HS-27A (cell line): ENCODE results near the gene KCNAB1.
"Not testable (repeated sequence)": the region's sequence is repeated elsewhere in the genome, so short reads cannot be mapped to it uniquely, and the experiment has no call there.

Source experiments
- DNase-seq: peaks from one replicate; pipeline ENCODE4 v3.0.0-alpha.2; 2012; ENCODE audit warnings: low read depth, missing footprints

Gene KCNAB1

DNA sequence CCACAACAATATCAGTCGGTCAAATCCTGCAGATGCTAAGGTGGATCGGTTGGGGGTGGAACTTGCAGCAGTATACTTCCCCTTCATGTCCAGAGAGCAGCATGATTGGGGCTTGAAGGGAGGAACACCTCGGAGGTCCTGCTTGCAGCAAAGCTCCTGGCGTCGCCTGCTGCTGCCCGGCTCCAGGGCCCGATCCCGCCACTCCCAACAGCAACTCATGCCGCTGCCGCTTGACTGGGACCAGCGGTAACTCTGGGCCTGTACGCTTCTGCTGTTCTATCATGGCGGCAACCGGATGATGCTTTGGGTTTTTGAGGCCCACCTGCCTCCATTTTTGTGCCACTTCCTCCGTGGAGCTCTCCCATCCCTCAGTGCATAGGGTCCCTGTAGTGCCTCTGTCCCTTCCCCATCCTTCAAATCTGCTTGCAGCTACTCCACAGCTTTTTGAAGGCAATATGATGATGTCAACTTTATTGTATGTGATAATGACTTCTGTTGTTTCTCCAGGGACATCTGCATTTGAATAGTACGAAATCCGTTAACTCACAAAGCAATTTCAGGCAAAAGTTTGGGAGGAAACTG is 56.3 kb downstream of the KCNAB1 start:
- DNase-seq = no peak

DNA sequence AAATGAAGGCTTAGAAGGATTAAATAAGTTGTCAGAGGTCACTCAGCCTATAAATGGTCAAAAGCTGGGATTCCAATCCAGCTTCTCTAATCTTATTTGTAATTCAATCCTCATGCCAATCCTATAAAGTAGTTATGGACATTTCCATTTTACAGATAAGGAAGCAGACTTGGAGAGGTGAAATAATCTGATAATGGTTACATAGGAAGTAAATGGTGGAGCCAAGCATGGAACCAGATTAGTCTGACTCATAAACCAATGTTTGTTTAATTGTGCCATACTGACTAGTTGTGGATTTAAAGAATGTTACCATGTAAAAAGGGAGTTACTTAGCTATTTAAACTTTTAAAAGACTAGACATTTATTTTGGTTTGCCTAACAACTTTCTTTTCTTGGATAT is 59.7 kb downstream of the KCNAB1 start:
- DNase-seq = no peak

DNA sequence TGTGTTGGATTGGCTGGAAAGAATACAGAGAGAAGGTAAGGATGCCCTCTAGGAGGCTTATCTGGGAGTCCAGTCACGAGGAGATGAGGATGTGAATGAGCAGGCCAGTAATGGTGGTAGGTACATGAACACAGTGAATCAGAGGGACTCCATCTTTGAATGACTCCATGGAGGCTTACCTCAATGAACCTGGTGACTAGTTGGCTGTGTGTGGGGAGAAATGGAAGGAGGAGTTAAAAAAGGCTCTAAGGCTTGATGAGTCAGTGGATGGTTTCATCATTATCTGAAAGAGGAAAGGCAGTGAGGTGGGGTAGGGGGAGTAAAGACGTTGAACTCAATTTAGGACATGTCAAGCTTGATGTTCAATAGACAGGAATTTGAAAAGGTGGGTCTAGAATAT is 61.1 kb downstream of the KCNAB1 start:
- DNase-seq = no peak

DNA sequence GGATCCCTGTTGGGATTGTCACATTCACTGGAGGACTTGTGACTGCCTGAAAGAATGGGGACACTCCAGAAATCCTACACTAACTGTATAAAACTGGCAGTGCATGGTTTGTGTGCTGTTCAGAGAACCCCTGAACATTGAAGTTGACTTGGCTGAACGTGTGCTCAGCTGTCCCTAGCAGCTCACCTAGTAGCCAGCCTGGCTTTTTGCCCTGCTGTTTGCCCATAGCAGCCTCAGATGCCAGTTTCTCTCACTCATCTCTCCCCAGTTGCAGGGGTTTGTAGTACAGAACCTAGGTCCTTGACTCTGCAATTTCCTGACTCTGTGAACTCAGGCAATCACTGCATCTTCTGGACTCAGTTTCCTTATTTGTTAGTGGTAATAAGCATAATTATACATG is 63.0 kb downstream of the KCNAB1 start:
- DNase-seq = no peak

DNA sequence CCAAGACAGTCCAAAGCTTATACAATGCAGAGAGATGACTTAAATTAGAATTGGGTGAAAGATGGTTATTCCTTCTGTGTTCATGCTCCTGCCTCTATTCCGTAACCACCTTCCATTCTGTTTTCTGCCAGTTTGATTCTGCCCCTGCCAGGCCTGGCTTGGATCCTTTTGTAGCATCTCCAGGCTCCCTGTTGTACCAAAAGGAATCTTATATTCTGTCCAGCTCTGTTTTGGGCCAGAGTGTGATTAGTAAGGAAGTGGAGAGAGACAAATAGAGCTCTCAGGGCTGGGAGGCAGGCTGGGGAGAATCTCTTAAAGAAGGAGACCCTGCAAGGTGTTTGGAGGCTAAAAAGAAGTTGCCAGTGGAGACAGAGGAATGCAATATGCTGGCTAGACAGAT is 63.8 kb downstream of the KCNAB1 start:
- DNase-seq = no peak

DNA sequence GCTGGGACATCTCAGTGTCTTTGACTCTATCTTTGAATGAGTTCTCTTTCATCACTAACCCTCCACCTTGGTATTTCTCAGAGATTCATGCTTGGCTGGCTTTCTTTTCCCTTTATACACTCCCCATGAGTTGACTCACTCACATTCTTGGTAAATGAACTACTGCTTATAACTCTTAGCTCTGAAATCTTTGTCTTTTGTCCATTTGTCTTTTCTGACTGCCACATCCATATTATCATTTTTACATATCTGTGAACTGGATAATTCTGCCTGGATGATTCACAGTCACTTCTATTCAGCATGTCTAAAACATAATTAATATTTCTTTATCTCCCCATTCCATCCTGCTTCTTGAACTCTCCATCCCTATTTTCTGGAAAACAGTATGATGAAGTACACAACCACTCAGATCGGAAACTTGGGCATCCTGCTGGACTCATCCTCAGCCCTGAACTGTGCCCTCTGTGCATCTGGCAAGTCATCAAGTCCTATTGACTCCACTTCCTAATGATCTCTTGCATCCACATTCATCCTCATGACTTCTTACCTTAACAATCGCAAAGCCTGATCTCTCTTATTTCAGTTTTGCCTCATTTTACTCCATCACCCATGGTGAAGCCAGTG is 66.9 kb downstream of the KCNAB1 start:
- no peak for DNase-seq

DNA sequence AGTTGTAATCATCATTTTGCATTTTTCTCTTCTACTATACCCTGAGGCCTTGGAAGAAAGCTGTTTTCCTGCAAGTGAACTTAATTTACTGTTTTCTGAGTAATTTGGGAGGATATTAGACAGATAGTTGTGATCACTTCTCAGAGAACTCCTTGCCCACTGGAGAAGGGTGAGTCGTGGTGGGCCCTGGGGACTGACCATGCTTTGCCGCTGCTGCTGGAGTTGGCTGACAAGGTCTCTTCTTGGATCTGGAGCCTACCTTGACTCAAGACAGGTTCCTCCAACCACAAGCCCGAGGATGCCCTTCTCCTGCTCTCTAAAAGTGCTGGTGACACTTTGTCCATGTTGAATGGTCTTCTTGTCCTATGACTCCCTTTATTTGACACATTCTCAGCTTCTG is 68.4 kb downstream of the KCNAB1 start:
- no peak for DNase-seq

DNA sequence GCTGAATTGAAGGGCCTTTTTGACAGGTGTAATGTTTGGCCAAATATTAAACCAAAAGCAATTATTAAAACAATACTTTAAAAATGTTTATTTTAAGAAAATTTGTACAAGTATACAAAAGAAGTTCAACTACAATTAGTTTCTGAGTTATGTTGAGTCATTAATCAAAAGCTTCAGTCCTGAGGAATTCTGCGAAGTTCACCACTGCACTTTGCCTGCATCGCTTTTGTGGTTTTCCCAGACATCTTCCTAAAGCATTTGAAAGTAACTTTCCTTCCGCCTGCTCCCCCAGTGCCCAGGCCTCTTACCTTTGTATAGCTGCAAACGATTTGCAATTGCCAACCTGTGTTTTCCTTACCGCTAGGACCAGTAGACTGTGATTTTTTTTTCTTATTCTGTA is 69.5 kb downstream of the KCNAB1 start:
- DNase-seq = no peak

DNA sequence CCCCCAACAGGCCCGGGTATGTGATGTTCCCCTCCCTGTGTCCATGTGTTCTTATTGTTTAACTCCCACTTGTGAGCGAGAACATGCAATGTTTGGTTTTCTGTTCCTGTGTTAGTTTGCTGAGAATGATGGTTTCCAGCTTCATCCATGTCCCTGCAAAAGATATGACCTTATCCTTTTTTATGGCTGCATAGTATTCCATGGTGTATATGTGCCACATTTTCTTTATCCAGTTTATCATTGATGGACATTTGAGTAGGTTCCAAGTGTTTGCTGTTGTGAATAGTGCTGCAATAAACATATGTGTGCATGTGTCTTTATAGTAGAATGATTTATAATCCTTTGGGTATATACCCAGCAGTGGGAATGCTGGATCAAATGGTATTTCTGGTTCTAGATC is 74.6 kb downstream of the KCNAB1 start:
- not testable (repeated sequence) for DNase-seq

DNA sequence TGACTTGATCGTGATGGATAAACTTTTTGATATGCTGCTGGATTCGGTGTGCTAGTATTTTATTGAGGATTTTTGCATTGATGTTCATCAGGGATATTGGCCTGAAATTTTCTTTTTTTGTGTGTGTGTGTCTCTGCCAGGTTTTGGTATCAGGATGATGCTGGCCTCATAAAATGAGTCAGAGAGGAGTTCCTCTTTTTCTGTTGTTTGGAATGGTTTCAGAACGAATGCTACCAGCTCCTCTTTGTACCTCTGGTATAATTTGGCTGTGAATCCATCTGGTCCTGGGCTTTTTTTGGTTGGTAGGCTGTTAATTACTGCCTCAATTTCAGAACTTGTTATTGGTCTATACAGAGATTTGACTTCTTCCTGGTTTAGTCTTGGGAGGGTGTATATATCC is 76.8 kb downstream of the KCNAB1 start:
- DNase-seq = not testable (repeated sequence)

DNA sequence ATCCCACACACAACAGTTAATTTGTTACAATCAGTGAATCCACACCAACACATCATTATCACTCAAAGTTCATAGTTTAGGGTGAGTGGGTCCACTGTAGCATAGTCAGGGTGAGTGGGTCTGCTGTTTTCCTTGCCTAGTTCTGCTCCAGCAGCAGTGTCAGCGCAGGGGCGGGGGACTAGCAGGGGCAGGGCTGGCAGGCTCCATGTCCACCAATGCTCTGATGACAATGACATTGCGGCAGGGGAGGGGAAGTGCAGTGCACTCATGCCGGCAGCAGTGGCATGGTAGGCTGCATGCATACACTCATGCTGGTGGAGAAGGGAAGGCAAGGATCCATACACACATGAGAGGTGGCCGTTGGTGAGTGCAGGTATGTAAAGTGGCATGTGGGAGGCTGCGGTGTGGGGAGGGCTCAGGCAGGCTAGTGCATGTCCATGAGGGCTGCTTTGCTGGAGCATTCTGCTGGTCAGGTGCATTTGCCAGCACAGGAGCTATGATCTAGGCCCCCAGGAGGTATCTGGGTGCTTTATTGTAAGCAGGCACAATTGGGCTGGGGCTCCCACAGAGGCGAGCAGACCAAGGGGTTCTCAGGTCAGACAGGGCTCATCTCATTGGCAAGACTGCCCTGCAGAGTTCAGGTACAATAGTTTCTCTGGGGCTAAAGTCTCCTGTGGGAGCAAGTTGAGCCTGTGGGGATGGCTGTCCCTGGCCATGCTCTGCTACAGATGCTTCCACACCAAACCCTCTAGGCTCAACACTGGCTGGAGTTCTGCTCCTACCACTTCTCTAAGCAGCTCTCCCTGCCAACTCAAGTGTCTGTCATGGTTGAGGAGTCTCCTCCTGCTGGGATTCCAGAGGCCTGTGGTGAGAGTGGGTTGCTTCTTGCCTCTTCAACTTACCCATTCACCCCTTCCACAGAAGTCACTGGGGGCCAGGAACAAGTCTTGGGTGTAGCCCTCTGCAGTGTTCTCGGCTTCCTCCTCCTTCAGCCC is 81.3 kb downstream of the KCNAB1 start:
- DNase-seq = no peak

DNA sequence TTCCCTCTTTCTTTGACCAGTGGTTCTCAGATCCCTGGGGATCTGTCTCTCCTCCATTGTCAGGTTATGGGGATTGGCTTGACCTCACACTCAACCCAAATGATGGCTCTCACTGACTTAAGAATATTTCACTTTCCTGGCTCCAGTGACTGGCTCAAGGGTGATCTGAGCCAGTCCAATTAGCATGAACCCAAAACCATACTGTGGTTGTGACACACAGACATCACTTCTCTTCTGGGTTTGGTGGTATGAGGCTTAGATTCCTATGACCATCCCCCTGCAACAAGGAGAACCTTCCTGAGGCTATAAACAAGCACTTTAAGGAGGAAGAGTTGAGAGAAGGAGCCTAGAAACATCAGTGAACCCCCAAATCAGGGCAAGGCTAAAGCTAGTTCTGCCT is 85.8 kb downstream of the KCNAB1 start:
- no peak for DNase-seq

DNA sequence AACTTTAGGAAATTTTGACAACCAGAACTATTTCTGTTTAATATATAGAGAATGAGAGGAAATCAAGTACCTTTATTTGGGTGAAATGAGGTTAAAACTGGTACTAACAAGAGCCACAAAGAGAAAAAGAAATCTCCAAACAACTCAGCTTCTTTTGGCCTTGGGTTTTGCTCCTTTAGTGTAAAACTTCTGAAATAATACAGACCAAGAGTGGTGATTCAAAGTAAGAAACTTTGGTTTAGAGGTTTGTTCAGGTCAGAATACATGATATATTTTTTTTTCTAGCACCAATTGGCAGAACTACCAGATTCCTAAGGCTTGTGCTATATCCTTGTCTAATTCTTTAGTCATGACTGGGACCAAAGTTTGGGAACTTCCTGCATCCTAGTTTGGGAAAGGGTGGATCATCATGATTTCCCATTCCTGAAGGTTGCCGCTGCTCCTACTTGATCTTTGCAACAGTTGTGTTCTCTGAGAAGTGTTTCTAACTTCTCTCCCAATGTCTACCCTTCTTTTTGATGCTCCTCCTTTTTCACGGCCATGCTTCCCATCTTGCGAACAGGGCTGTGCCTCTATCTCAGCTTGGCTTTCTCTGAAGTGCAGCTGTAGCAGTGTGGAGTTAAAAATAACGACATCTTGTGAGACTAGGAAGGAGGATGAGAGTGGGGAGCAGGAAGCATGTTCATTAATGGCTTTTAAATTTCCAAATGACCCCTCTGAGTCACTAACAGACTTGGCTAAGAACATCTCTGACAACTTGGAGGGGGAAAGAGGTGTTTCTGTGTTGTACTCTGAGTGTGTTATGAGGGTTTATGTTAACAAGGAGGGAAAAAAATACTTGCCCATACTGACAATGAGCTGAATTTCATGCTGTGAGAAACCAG is 87.7 kb downstream of the KCNAB1 start:
- peak; percentile 64 for DNase-seq

DNA sequence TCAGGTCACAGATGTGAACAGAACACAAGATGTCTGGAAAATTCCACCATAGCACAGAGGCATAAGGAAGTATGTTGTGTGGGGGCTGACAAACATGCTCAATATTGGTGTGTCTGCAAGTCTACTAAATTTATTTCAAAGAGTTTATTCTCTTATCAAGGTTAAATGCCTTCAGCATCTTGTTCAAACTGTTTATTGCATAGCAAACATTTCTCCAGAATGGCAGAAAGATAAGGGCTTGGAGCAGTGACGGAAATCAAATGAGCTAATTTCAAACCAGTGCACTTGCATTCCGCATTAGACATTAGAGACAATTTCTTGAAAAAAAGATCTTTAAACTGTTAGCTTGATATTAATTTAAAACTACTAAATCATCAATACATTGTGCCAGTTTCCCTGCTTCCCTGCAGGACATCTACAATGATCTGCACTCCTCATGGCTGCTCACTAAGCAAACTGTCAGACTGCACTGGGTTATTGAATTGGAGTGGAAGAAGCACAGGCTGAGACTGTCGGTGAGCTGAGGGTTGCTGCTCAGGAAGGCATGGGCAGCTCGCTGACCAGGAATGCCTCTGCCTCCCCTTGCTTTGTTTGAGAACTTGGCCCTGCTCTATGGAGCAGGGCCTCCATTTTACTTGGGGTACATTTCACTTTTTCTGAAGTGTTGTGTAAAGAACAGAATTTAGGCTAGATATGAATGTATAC is 89.4 kb downstream of the KCNAB1 start:
- DNase-seq = no peak

DNA sequence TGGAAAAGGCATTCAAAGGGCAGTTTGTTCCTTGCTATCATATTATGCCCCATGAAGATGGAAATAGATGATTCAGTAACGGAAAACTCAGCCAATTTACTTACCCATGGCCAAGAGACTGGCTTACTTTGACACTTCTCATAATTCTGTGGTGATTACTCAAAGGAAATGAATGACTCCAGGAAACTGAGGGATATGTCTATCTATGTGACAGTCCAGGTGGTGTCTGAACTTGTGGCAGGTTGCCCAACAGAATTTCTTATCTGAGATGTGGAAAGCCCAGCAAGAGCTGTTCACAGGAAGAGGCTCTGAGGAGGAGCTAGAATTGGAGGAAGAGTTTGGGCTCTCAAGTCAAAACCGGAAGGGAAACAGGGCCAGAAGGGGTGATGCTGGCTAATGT is 91.2 kb downstream of the KCNAB1 start:
- peak; percentile 62 for DNase-seq

DNA sequence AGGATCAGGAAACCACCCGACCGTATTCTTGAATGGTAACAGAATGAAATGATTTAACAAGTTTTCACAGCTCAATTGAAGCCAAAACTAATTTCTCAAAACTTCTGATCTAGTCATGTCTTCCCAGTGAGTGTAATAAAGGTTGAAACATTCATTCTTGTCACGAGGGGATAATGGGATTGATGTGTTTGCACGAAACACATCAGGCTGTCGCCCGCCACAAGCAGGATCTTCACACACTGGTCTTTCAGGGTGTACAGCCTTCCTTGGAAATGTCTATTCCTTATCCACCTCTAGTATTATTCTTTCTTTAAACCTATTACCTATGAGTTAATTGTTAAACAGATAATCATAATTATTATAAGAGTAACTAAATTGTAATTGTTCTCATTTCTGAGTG is 94.3 kb downstream of the KCNAB1 start:
- DNase-seq = no peak

DNA sequence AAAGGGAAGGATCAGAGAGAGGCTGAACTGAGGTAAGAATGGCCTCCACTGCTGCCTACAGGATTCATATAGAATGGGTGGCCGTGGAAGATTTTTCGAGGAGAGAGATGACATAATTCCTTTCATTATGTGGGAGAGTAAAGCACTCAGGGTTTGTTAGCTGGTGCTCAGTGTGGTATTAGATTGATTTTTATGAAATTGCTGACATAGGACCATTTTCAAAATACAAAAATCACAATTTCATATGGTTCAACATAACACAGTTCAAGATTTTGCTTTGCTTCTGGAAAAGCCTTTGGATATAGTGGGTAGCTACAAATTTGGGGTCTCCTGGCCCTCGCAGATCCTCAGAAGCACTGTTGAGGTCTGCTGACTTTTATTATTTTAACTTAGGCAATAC is 95.4 kb downstream of the KCNAB1 start:
- DNase-seq = no peak

DNA sequence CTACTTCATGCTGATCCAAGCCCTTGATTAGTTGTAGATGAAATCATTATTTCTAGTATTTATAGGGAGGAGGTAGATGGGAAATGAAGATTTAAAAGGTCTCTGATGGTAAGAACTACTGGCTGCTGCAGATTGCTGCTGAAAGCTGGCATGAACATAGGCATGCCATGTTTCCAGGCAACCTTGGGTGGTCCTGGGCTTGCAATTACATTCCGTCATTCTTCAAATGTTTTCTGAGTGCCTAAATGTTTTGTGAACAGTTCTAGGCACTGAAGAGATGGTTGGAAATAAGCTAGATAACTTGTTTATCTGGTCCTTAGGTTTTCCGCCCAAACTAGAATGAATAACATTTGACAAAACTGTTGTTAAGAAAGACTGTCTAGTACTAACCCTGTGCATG is 95.8 kb downstream of the KCNAB1 start:
- no peak for DNase-seq

DNA sequence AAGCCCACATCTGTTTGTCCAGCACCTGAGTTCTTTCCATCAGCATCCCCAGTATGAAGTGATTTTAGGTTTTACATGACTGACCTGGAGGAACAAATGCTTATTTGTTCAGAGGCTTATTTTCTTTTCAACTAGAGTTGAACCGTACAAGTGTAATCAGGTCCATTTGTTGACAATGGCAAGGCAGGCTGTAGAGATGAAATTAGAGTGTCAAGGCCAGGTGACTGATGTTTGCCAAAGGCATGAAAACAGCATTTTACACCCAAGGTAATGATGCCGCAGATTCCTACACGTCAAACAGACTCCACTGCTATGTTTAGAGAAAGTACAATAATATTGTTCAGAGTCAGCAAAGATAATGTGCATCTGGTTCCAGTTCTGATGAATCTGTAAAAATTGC is 96.5 kb downstream of the KCNAB1 start:
- no peak for DNase-seq

DNA sequence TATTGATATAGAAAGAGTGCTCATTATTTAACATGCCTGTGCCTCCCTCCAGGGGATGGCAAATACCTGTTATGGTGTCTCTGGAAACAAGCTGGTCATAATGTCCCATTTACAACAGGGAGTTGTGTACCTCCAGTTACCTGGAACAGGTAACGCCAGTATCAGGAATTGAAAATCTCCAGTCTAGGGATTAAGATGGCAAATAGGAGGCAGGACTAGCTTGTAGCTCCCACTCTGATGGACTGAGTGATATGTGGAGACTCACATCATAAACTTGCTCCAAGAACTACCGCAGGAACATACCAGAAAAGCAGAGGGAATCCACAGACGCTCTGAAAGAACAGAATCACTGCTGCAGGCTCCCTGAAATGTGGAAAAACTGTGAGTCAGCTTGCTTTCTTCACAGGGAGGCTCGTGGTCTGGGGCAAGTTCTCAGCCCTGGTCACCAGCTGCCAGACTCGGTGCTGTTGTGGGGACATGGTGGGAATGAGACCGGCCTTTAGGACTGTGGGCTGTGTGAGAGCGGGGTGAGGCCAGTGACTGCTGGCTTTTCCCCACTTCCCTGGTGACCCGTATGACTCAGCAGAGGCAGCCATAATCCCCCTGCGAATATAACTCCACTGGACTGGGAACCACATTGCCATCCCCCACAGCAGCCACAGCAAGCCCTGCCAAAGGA is 97.4 kb downstream of the KCNAB1 start:
- DNase-seq = no peak

DNA sequence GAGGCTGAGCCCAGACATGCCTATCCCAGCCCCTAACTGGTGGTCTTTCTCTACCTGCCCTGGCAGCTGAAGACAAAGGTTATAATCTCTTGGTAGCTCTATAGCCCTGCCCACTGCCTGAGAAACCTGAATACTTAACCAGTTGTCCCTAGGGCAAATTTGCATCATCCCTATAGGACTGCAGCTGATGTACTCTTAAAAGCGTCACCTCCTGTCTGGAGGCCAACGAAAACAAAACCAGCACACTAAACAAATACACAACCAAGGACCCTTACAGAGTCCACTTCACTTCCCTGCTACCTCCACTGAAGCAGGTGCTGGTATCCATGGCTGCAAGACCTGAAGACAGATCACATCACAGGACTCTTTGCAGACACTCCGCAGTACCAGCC is 98.0 kb downstream of the KCNAB1 start:
- DNase-seq = no peak
